Neural progenitor cell (in vitro differentiated cells): ENCODE data around the gene LIG4. TPM values are rescaled to one million over a fixed set of nuclear protein-coding genes. Genes with fewer than 3 reads are reported as not detected.
"Not testable (repeated sequence)": the region's sequence is repeated elsewhere in the genome, so short reads cannot be mapped to it uniquely, and the experiment has no call there.

Experiments
- DNase-seq: peaks from one replicate; pipeline ENCODE4 v3.0.0-alpha.2; 2016; ENCODE audit warnings: low spot score
- H2AFZ ChIP-seq: fragments of 200-600 bp; sonication (generic); replicated peaks from 2 replicates; pipeline ENCODE4 v1.6.1; 2016; ENCODE audit warnings: antibody characterized with exemption
- H3F3A ChIP-seq: fragments of 200-600 bp; sonication (generic); 2 replicates; pipeline ENCODE4 v1.6.1; 2016; ENCODE audit warnings: antibody characterized with exemption, low read depth
- H3K27ac ChIP-seq: fragments of 200-600 bp; sonication (generic); 2 replicates; pipeline ENCODE4 v1.5.1; 2016; ENCODE audit warnings: mild to moderate bottlenecking
- H3K27me3 ChIP-seq: fragments of 200-600 bp; sonication (generic); 2 replicates; pipeline ENCODE4 v1.6.1; 2016; ENCODE audit warnings: mild to moderate bottlenecking, moderate library complexity
- H3K36me3 ChIP-seq: fragments of 200-600 bp; sonication (generic); 2 replicates; pipeline ENCODE4 v1.5.1; 2016
- H3K4me1 ChIP-seq: fragments of 200-600 bp; sonication (generic); 2 replicates; pipeline ENCODE4 v1.6.1; 2016; ENCODE audit warnings: mixed run types
- H3K4me2 ChIP-seq: fragments of 200-600 bp; sonication (generic); 2 replicates; pipeline ENCODE4 v1.6.1; 2016
- H3K4me3 ChIP-seq: fragments of 200-600 bp; sonication (generic); 2 replicates; pipeline ENCODE4 v1.5.1; 2016
- H3K79me2 ChIP-seq: fragments of 200-600 bp; sonication (generic); 2 replicates; pipeline ENCODE4 v1.6.1; 2016; ENCODE audit warnings: low read depth
- H3K9ac ChIP-seq: fragments of 200-600 bp; sonication (generic); 2 replicates; pipeline ENCODE4 v1.6.1; 2016
- H3K9me3 ChIP-seq: fragments of 200-600 bp; sonication (generic); 2 replicates; pipeline ENCODE4 v1.5.1; 2016; ENCODE audit warnings: low read depth
- H4K20me1 ChIP-seq: fragments of 200-600 bp; sonication (generic); 2 replicates; pipeline ENCODE4 v1.6.1; 2016; ENCODE audit warnings: low read depth
- H3K27ac Mint-ChIP-seq: 3 replicates; pipeline ENCODE4 v1.8.0; 2021; ENCODE audit warnings: mixed read lengths
- H3K27me3 Mint-ChIP-seq: 2 replicates; pipeline ENCODE4 v1.8.0; 2022; ENCODE audit warnings: low read depth, mild to moderate bottlenecking, inconsistent platforms, moderate library complexity, mixed read lengths; ENCODE audit not compliant: insufficient read depth
- H3K36me3 Mint-ChIP-seq: 3 replicates; pipeline ENCODE4 v1.8.0; 2021; ENCODE audit warnings: mixed read lengths
- H3K4me1 Mint-ChIP-seq: 3 replicates; pipeline ENCODE4 v1.8.0; 2021; ENCODE audit warnings: mixed read lengths
- H3K4me3 Mint-ChIP-seq: 3 replicates; pipeline ENCODE4 v1.8.0; 2021; ENCODE audit warnings: mild to moderate bottlenecking, moderate library complexity, mixed read lengths
- H3K9me3 Mint-ChIP-seq: 3 replicates; pipeline ENCODE4 v1.8.0; 2020; ENCODE audit warnings: mixed read lengths
- CTCF ChIP-seq: fragments of 200-600 bp; sonication (generic); IDR thresholded peaks from 2 replicates; pipeline ENCODE4 v1.5.1; 2017; ENCODE audit warnings: antibody characterized with exemption, mild to moderate bottlenecking
- EZH2 ChIP-seq: fragments of 200-600 bp; sonication (generic); IDR thresholded peaks from 2 replicates; pipeline ENCODE4 v1.6.1; 2017; ENCODE audit warnings: antibody characterized with exemption, mild to moderate bottlenecking, moderate library complexity
- EZH2phosphoT487 ChIP-seq: fragments of 200-600 bp; sonication (generic); IDR thresholded peaks from 2 replicates; pipeline ENCODE4 v1.6.1; 2017; ENCODE audit warnings: antibody characterized with exemption
- total RNA-seq: library from RNA; depleted of rRNA; stranded (reverse); fragments of >200 nt; gene quantifications from 2 replicates; pipeline ENCODE4 v1.2.3, GENCODE V29; 2015; ENCODE audit warnings: low replicate concordance

The LIG4 gene
- total RNA-seq, 1 donor from 2014 or later = 16.3 TPM

- H3K36me3 ChIP-seq = no peaks in the 10 kb centered on the region
- Mint-ChIP-seq H3K9me3 (no peaks in the 10 kb centered on the region), H3K36me3 (no peaks in the 10 kb centered on the region), H3K27ac (peak within 1 kb of the TSS; percentile 87), H3K27me3 (peaks cover 2% of the 10 kb centered on the region), H3K4me1 (peaks cover 32% of the 10 kb centered on the region), H3K4me3 (peak within 1 kb of the TSS; percentile 94)
- H3K27me3 ChIP-seq = no peaks in the 10 kb centered on the region
- peak within 1 kb of the TSS; percentile 86 for H2AFZ ChIP-seq
- peaks cover 13% of the 10 kb centered on the region for H3K4me1 ChIP-seq
- H3K9me3 ChIP-seq = no peaks in the 10 kb centered on the region
- TF ChIP-seq EZH2 = peak; percentile 43
- TF ChIP-seq CTCF = no peak
- peaks cover 59% of the 10 kb centered on the region for H3K79me2 ChIP-seq
- peaks cover 16% of the 10 kb centered on the region for H3F3A ChIP-seq
- peak; percentile 94 for DNase-seq
- peak within 1 kb of the TSS; percentile 78 for H3K9ac ChIP-seq
- H3K4me2 ChIP-seq = peak within 1 kb of the TSS; percentile 88
- peak within 1 kb of the TSS; percentile 61 for H3K27ac ChIP-seq
- H4K20me1 ChIP-seq = peaks cover 20% of the 10 kb centered on the region
- peak within 1 kb of the TSS; percentile 91 for H3K4me3 ChIP-seq
Measured at GRCh38 chr13:108218044-108218974, 3.0 kb upstream of the LIG4 start, which contains the start of gene ABHD13. TSS of gene ABHD13 (plus strand) at chr13:108218392. CDS start at chr13:108229219, 10,827 bp downstream.

GRCh38 chr13:108217307-108218043 is 2.1 kb upstream of the LIG4 start:
- not testable (repeated sequence) for H3K36me3 ChIP-seq, H3K9me3 Mint-ChIP-seq, H3K36me3 Mint-ChIP-seq, H3K9me3 ChIP-seq, H3K27me3 ChIP-seq, H3K27me3 Mint-ChIP-seq
- Histone ChIP-seq H3K4me1 (peaks cover 13% of the 10 kb centered on the region), H3K79me2 (peaks cover 51% of the 10 kb centered on the region), H3K4me3 (peak overlapping the region; percentile 91), H4K20me1 (peaks cover 19% of the 10 kb centered on the region), H3K9ac (peak overlapping the region; percentile 78), H3K4me2 (peak overlapping the region; percentile 88), H2AFZ (peak overlapping the region; percentile 86), H3K27ac (peak overlapping the region; percentile 61), H3F3A (peaks cover 16% of the 10 kb centered on the region)
- peaks cover 32% of the 10 kb centered on the region for H3K4me1 Mint-ChIP-seq
- H3K27ac Mint-ChIP-seq = peak overlapping the region; percentile 87
- peak; percentile 13 for DNase-seq
- peak overlapping the region; percentile 94 for H3K4me3 Mint-ChIP-seq

DNA sequence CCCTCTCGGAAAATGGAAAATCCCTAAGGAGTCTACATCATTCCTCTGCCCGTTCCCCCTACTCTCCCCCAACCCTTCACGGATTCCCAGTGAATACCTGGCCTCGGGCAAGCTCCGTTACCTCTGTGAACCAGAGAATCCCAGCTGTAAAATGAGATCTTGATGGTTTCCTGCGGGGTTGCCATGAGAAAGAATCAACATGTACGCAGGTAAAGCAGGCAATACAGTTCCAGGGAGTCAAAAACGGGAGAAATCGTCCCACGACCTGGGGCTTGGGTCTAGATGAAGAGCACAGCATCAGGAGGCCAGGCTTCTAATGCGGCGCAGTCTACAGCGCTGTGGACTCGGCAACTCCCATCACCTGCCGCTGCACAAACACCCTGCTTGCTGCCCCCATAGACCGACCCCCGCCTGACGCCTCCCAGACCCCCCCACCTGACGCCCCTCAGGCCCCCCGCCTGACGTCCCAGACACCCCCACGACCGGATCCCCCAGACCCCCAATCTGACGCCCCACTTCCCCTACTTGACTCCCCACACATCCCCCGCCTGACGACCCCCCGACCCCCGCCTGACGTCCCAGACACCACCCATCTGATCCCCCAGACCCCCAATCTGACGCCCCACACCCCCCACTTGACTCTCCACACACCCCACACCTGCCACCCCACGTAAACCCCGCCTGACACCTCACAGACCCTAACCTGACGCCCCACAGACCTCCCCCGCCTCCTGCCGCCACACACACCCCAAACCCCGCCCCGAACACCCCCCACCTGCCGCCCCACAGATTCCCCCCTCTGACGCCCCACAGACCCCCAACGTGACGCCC is 680 bp downstream of the LIG4 start:
- peaks cover 16% of the 10 kb centered on the region for H3F3A ChIP-seq
- Mint-ChIP-seq H3K4me3 (peak overlapping the region; percentile 86), H3K4me1 (peaks cover 25% of the 10 kb centered on the region), H3K9me3 (no peaks in the 10 kb centered on the region), H3K27ac (no peak overlapping the region), H3K27me3 (peaks cover 2% of the 10 kb centered on the region), H3K36me3 (peaks cover 14% of the 10 kb centered on the region)
- peaks cover 13% of the 10 kb centered on the region for H3K4me1 ChIP-seq
- H3K9me3 ChIP-seq = no peaks in the 10 kb centered on the region
- no peak overlapping the region for H3K27ac ChIP-seq
- no peaks in the 10 kb centered on the region for H3K36me3 ChIP-seq
- H3K4me2 ChIP-seq = peak overlapping the region; percentile 94
- H2AFZ ChIP-seq = peak overlapping the region; percentile 87
- H4K20me1 ChIP-seq = peaks cover 5% of the 10 kb centered on the region
- TF ChIP-seq EZH2 = no peak
- TF ChIP-seq CTCF = no peak
- TF ChIP-seq EZH2phosphoT487 = no peak
- no peaks in the 10 kb centered on the region for H3K27me3 ChIP-seq
- peaks cover 23% of the 10 kb centered on the region for H3K79me2 ChIP-seq
- H3K9ac ChIP-seq = no peak overlapping the region
- peak overlapping the region; percentile 58 for H3K4me3 ChIP-seq
- peak; percentile 51 for DNase-seq
